Endothelial cell of umbilical vein (primary cell): ENCODE measurements around the gene LRRTM4. TPM values are rescaled to one million over a fixed set of nuclear protein-coding genes. Genes with fewer than 3 reads are reported as not detected.

Source experiments
- Bru-seq: library from RNA; stranded (reverse); fragments of 400-500 nt; gene quantifications from one replicate; lab custom pipeline; 2021; lab: Mats Ljungman, UMichigan
- BruChase-seq, 2 experiments: library from RNA; stranded (reverse); fragments of 400-500 nt; gene quantifications; one replicate each; lab custom pipeline; 2021; lab: Mats Ljungman, UMichigan
- BruUV-seq: library from RNA; stranded (reverse); fragments of 400-500 nt; replicated peaks from 2 replicates; lab custom pipeline; 2021; lab: Mats Ljungman, UMichigan
- CTCF ChIA-PET: fragments of 300-600, 350-600 bp; sonication (Branson Sonifier 250); formaldehyde crosslinking; loops from one replicate; lab custom pipeline; 2021; ENCODE audit warnings: antibody characterized with exemption, inconsistent platforms; lab: Charles Lee
- POLR2A ChIA-PET: fragments of 300-600, 350-600 bp; sonication (Branson Sonifier 250); formaldehyde crosslinking; loops from one replicate; lab custom pipeline; 2021; ENCODE audit warnings: antibody characterized with exemption, inconsistent platforms; lab: Charles Lee
- DNase-seq: peaks from one replicate; pipeline ENCODE4 v3.0.0-alpha.2; 2011; ENCODE audit warnings: low read depth, low spot score
- FAIRE-seq: peaks from 2 replicates; lab custom pipeline; 2011; peaks lifted over from hg19 to GRCh38; lab: Jason Lieb, UNC
- H2AFZ ChIP-seq: 2 replicates; pipeline ENCODE4 v1.6.0; 2012; ENCODE audit warnings: low read depth, low read length, control low read depth, inconsistent platforms
- H3K27ac ChIP-seq: 2 replicates; pipeline ENCODE4 v1.5.1; 2011; ENCODE audit warnings: low read depth, mild to moderate bottlenecking, control low read depth, low read length, moderate library complexity; ENCODE audit not compliant: insufficient read depth
- H3K27me3 ChIP-seq, 2 experiments: 2 replicates each; pipeline versions ENCODE4 v1.6.0 to v1.6.1; 2011; ENCODE audit warnings: low read length in 2 of 2, mixed read lengths in 1 of 2; ENCODE audit not compliant: control insufficient read depth in 2 of 2, insufficient read depth in 2 of 2
- H3K36me3 ChIP-seq, 2 experiments: 2 replicates in 1 of 2; 3 replicates in 1 of 2; pipeline ENCODE4 v1.5.1; 2011; ENCODE audit warnings: low read length in 2 of 2, mild to moderate bottlenecking in 1 of 2, moderate library complexity in 1 of 2; ENCODE audit not compliant: control insufficient read depth in 2 of 2, insufficient read depth in 2 of 2; ENCODE audit errors: extremely low read depth in 1 of 2
- H3K4me1 ChIP-seq: 3 replicates; pipeline ENCODE4 v1.5.1; 2011; ENCODE audit warnings: mild to moderate bottlenecking, low read length; ENCODE audit not compliant: control insufficient read depth, insufficient read depth; ENCODE audit errors: extremely low read depth
- H3K4me2 ChIP-seq: 2 replicates; pipeline ENCODE4 v1.6.1; 2011; ENCODE audit warnings: low read length, control low read depth, mixed read lengths; ENCODE audit not compliant: insufficient read depth
- H3K4me3 ChIP-seq, 3 experiments: fragments of 200-600 bp in 1 of 3; sonication (generic), shearing (Covaris generic) in 1 of 3; replicated peaks in 1 of 3; 2 replicates each; pipeline ENCODE4 v1.5.1; 2011 to 2016; ENCODE audit warnings: control low read depth in 3 of 3, low read length in 3 of 3, mild to moderate bottlenecking in 2 of 3, inconsistent platforms in 1 of 3, low read depth in 1 of 3, moderate library complexity in 1 of 3; ENCODE audit not compliant: insufficient read depth in 1 of 3
- H3K79me2 ChIP-seq: 2 replicates; pipeline ENCODE4 v1.6.0; 2012; ENCODE audit warnings: low read length, inconsistent platforms; ENCODE audit not compliant: control insufficient read depth, insufficient read depth
- H3K9ac ChIP-seq: replicated peaks from 2 replicates; pipeline ENCODE3; 2011; ENCODE audit warnings: low read length, control low read depth; ENCODE audit not compliant: insufficient read depth; ENCODE audit errors: extremely low read depth
- H3K9me1 ChIP-seq: replicated peaks from 3 replicates; pipeline ENCODE4 v1.6.0; 2011; ENCODE audit warnings: mild to moderate bottlenecking, low read length; ENCODE audit not compliant: control insufficient read depth, insufficient read depth; ENCODE audit errors: extremely low read depth
- H3K9me3 ChIP-seq: replicated peaks from 2 replicates; pipeline ENCODE4 v1.5.1; 2012; ENCODE audit warnings: low read length, inconsistent platforms; ENCODE audit not compliant: control insufficient read depth, insufficient read depth
- H4K20me1 ChIP-seq: replicated peaks from 2 replicates; pipeline ENCODE3; 2011; ENCODE audit warnings: mild to moderate bottlenecking, low read length; ENCODE audit not compliant: control insufficient read depth, insufficient read depth; ENCODE audit errors: extremely low read depth
- GATA2 ChIP-seq: IDR thresholded peaks from 2 replicates; pipeline ENCODE4 v1.7.0; 2011; ENCODE audit warnings: low read depth, mild to moderate bottlenecking, moderate library complexity, mixed read lengths, low read length; ENCODE audit not compliant: insufficient read length, insufficient read depth
- POLR2A ChIP-seq: IDR thresholded peaks from 2 replicates; pipeline ENCODE4 v1.6.1; 2012; ENCODE audit warnings: low read depth, mild to moderate bottlenecking, control low read depth, low read length
- POLR2AphosphoS5 ChIP-seq: IDR thresholded peaks from 2 replicates; pipeline ENCODE4 v1.6.1; 2012; ENCODE audit warnings: low read depth, mild to moderate bottlenecking, control low read depth, low read length, moderate library complexity; ENCODE audit not compliant: insufficient read depth
- dilution Hi-C: fragments of 300-500 bp; cut with MboI; formaldehyde crosslinking; loops from one replicate; pipeline ENCODE4 v1.15.0; 2019; ENCODE audit warnings: low sequenced_read_pairs; ENCODE audit not compliant: extremely low pct_ligation_motif_present
- intact Hi-C: fragments of 100-400 bp; cut with micrococcal nuclease; formaldehyde crosslinking; loops from one replicate; pipeline ENCODE4 v1.10.0; 2022
- long read RNA-seq: library from polyadenylated mRNA; stranded (forward); transcript quantifications from one replicate; pipeline ENCODE4 v2.0.0, GENCODE V29; 2021
- polyA minus RNA-seq, 3 experiments: library from RNA; depleted of rRNA, polyadenylated mRNA; stranded (reverse); fragments of >200 nt; gene quantifications; 1 replicate in 1 of 3; 2 replicates in 2 of 3; pipeline ENCODE4 v1.2.3, GENCODE V29; 2011
- polyA plus RNA-seq, 4 experiments: library from polyadenylated mRNA; depleted of rRNA in 3 of 4; stranded (reverse) in 3 of 4; unstranded in 1 of 4; fragments of >200 nt; gene quantifications; 2 replicates each; pipeline versions ENCODE4 v1.2.1 to v1.2.3, GENCODE V29; 2011 to 2012; ENCODE audit warnings: missing spikeins in 1 of 4
- total RNA-seq: library from RNA; stranded (reverse); gene quantifications from 2 replicates; pipeline ENCODE4 v1.2.3, GENCODE V29; 2021

The LRRTM4 gene
- total RNA-seq (not detected in 2 replicates), polyA plus RNA-seq (not detected in 2 replicates), polyA minus RNA-seq (not detected in 2 replicates), Bru-seq, nascent RNA (percentile 1 among the genes with signal in this experiment), BruChase-seq, experiment 1, labeled RNA remaining after a 6-hour chase (percentile 0 among the genes with signal in this experiment), BruChase-seq, experiment 2, labeled RNA remaining after a 2-hour chase (percentile 1 among the genes with signal in this experiment)
- polyA plus RNA-seq (2011; cell fraction: cytosol; rRNA removed), result not detected in 2 replicates
- polyA plus RNA-seq (2011; cell fraction: nucleus; rRNA removed), result not detected in 2 replicates
- polyA plus RNA-seq (2012), result not detected in 2 replicates
- 0.61 TPM for polyA minus RNA-seq (2011; cell fraction: cytosol; rRNA and poly(A)+ RNA removed)
- not detected in 2 replicates for polyA minus RNA-seq (2011; cell fraction: nucleus; rRNA and poly(A)+ RNA removed)
- long read RNA-seq, result 0 reads

DNA sequence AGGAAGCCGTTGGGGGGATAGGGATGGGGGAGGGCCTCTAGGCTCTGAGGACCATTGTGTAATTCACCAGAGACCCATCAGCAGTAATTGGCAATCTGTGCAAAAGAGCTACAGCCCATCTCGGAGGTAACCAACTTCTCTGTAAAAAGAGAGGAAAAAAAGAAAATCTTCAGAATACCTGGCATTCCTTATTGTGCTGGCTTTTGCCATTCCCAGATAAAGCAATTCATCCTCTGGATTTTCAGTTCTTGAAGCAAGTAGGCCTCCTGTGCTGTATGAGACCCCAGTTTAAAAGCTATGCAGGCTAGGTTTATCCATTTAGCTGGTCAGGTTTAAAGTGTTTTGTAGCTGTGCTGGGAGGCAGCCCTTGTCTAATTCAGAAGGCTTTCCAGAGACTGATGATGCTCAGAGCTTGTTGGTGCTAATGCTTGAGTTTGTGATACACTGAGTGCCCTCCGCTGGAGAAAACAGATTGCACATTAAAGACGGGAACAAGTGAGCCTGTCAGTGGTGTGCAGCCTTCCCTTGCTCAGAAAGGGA lies at the start of gene LRRTM4:
LRRTM4 (minus strand) TSS at position 446 of the 540 bp plus-strand sequence.
- dilution Hi-C loops (no loop called here), intact Hi-C loops (loop anchor here (5.0 kb wide), 1 partner anchor 515 kb away; no protein-coding TSS in a partner anchor)
- Histone ChIP-seq H3K4me2 (no peak within 1 kb of the TSS), H3K4me1 (no peaks in the 10 kb centered on the region), H3K4me3 (no peak within 1 kb of the TSS), H3K9me1 (no peaks in the 10 kb centered on the region), H3K9me3 (no peaks in the 10 kb centered on the region), H3K36me3 (no peaks in the 10 kb centered on the region), H3K27ac (no peak within 1 kb of the TSS), H3K27me3 (no peaks in the 10 kb centered on the region), H3K9ac (no peak within 1 kb of the TSS), H3K79me2 (no peaks in the 10 kb centered on the region), H4K20me1 (no peaks in the 10 kb centered on the region), H2AFZ (no peak within 1 kb of the TSS)
- no TSS peak for BruUV-seq
- DNase-seq (no peak), FAIRE-seq (no peak)
- ChIA-PET POLR2A (no interaction called here), CTCF (no interaction called here)
- TF ChIP-seq GATA2 (no peak), POLR2AphosphoS5 (no peak)

- intact Hi-C loops (no loop called here), dilution Hi-C loops (no loop called here)
- no peak for DNase-seq
Measured at GRCh38 chr2:77571545-77571944, 49.4 kb upstream of the LRRTM4 start.

More at GRCh38 chr2:77571545-77571944, 49.4 kb upstream of the LRRTM4 start:
- Histone ChIP-seq H3K9ac (no peak overlapping the region), H3K9me3 (no peaks in the 10 kb centered on the region), H3K27me3 (no peaks in the 10 kb centered on the region), H3K79me2 (no peaks in the 10 kb centered on the region), H3K36me3 (no peaks in the 10 kb centered on the region), H3K4me3 (no peak overlapping the region), H3K27ac (no peak overlapping the region), H4K20me1 (no peaks in the 10 kb centered on the region), H2AFZ (no peak overlapping the region), H3K4me2 (no peak overlapping the region), H3K9me1 (no peaks in the 10 kb centered on the region), H3K4me1 (no peaks in the 10 kb centered on the region)
- ChIA-PET CTCF (no interaction called here), POLR2A (no interaction called here)
- FAIRE-seq, result no peak
- no TSS peak for BruUV-seq
- TF ChIP-seq POLR2AphosphoS5 (no peak), POLR2A (no peak)
